IPS DF 6.9 (cell line): Measurements from ENCODE around the gene ALDH1A2.

ENCODE experiments used
- DNase-seq: peaks from one replicate; pipeline ENCODE4 v3.0.0-alpha.2; 2013; ENCODE audit warnings: low read depth, low spot score
- H3K27ac ChIP-seq: one replicate; pipeline ENCODE4 v1.5.1; 2013; ENCODE audit warnings: low read length, control low read depth
- H3K27me3 ChIP-seq: 2 replicates; pipeline ENCODE4 v1.6.1; 2013; ENCODE audit warnings: mild to moderate bottlenecking, low read length; ENCODE audit not compliant: control insufficient read depth, insufficient read depth
- H3K36me3 ChIP-seq: 2 replicates; pipeline ENCODE4 v1.6.1; 2013; ENCODE audit warnings: low read length; ENCODE audit not compliant: control insufficient read depth, insufficient read depth
- H3K4me1 ChIP-seq: 2 replicates; pipeline ENCODE4 v1.6.1; 2013; ENCODE audit warnings: low read length; ENCODE audit not compliant: control insufficient read depth, insufficient read depth
- H3K4me3 ChIP-seq: 2 replicates; pipeline ENCODE4 v1.5.1; 2013; ENCODE audit warnings: mild to moderate bottlenecking, low read length
- H3K9me3 ChIP-seq: 2 replicates; pipeline ENCODE4 v1.6.1; 2013; ENCODE audit warnings: low read length, inconsistent platforms; ENCODE audit not compliant: control insufficient read depth, insufficient read depth
- WGBS: extraction: QIAGEN DNeasy Blood & Tissue Kit; methylation state at CpG from one replicate; pipeline ENCODE4 v1.1.7; 2013; ENCODE audit warnings: mixed read lengths, missing lambda C conversion rate; ENCODE audit not compliant: insufficient read length, insufficient coverage; 5-methylcytosine and 5-hydroxymethylcytosine counted together

Gene ALDH1A2

GRCh38 chr15:57961919-57962318, 103.6 kb downstream of the ALDH1A2 start:
- Histone ChIP-seq H3K9me3 (no peaks in the 10 kb centered on the region), H3K27me3 (no peaks in the 10 kb centered on the region; the same call in 1 of the 2 replicates), H3K36me3 (no peaks in the 10 kb centered on the region), H3K27ac (no peak overlapping the region), H3K4me1 (no peaks in the 10 kb centered on the region), H3K4me3 (no peak overlapping the region)
- no peak for DNase-seq
- no CpG with 5 or more reads among the region's 4 CpGs for WGBS

DNA sequence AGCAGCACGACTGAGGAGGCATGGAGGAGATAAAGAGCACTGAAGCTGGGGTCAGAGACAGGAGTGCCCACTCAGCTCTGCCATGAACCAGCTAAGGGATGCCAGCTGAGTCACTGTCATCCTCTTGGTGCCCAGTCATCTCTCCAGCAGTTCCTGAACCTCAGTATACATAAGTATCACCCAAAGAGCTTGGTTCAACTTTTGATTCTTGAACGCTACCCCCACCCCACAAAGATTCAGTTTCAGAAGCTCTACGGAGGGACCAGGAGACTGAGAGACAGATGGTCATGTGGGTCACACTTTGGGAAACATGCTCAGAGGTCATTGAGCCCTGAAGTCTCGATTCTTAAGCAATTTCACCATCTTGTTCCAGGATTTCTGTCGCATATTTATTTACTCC, 108.4 kb downstream of the ALDH1A2 start:
- WGBS, result no CpG with 5 or more reads among the region's 5 CpGs
- DNase-seq, result no peak
- no peak overlapping the region for H3K4me3 ChIP-seq
- no peaks in the 10 kb centered on the region for H3K4me1 ChIP-seq
- no peaks in the 10 kb centered on the region; the same call in 1 of the 2 replicates for H3K27me3 ChIP-seq
- H3K9me3 ChIP-seq, result no peaks in the 10 kb centered on the region
- no peaks in the 10 kb centered on the region for H3K36me3 ChIP-seq
- no peak overlapping the region for H3K27ac ChIP-seq

DNA sequence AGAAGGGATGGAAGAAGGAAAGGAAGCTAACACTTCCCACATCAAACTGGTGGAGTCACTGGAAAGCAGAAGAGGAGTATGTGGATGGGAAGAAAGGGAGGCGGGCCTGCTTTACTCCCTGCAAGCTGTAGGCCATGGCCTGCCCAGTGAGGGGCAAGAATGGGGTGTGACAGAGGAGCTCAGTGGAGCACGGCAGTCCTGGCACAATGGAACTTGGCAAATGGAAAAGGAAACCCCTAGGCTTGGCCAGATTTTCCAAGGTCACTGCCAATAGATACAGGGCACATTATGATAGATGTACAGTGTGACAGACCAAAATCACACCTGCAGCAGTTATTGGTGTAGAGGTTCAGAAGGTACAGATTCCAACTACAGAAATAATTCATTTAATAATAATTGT, 111.6 kb downstream of the ALDH1A2 start:
- Histone ChIP-seq H3K27ac (no peak overlapping the region), H3K4me1 (no peaks in the 10 kb centered on the region; the same call in 1 of the 2 replicates), H3K36me3 (no peaks in the 10 kb centered on the region), H3K4me3 (no peak overlapping the region), H3K9me3 (no peaks in the 10 kb centered on the region), H3K27me3 (no peaks in the 10 kb centered on the region; the same call in 1 of the 2 replicates)
- WGBS, result no CpG with 5 or more reads among the region's 2 CpGs
- no peak for DNase-seq

- no peak for DNase-seq
- Histone ChIP-seq H3K4me1 (no peaks in the 10 kb centered on the region; the same call in 1 of the 2 replicates), H3K36me3 (no peaks in the 10 kb centered on the region), H3K4me3 (no peak overlapping the region), H3K27me3 (no peaks in the 10 kb centered on the region), H3K9me3 (no peaks in the 10 kb centered on the region), H3K27ac (no peak overlapping the region)
- no CpG with 5 or more reads among the region's 7 CpGs for WGBS
Measured at GRCh38 chr15:57951328-57951932, 114.1 kb downstream of the ALDH1A2 start.

GRCh38 chr15:57950381-57950946, 115.0 kb downstream of the ALDH1A2 start:
- no peak overlapping the region for H3K27ac ChIP-seq
- no peaks in the 10 kb centered on the region for H3K36me3 ChIP-seq
- WGBS, result no CpG with 5 or more reads among the region's 8 CpGs
- H3K9me3 ChIP-seq, result no peaks in the 10 kb centered on the region
- no peaks in the 10 kb centered on the region; the same call in 1 of the 2 replicates for H3K4me1 ChIP-seq
- no peak overlapping the region for H3K4me3 ChIP-seq
- no peak for DNase-seq
- no peaks in the 10 kb centered on the region for H3K27me3 ChIP-seq

DNA sequence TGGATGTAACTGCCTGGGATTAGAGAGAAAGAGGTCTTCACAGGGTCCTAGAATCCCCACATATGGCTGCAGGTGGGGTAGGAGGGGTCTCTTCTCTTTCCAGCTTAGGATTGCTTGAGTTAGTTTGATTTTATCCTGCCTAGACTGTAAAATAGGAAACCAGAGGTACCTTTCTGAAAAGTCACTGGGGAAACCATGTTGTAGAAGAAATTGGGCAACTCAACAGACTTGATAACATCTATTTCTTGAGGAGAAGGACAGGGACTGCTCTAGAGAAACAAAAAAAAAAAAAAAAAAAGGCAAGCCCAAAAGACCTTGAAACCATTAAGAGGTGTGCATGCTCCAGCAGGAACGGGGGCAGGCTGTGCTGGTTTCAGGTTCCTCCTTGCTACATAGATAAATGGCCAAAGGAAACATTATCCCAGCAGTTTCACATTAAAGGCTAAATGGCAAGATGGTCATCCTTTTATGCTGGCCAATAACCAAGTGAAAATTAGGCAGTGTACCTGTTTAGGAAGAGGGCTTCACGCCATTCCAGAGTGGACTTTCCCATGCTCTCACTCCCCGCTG, 116.1 kb downstream of the ALDH1A2 start:
- Histone ChIP-seq H3K27ac (no peak overlapping the region), H3K27me3 (no peaks in the 10 kb centered on the region), H3K36me3 (no peaks in the 10 kb centered on the region), H3K4me1 (no peaks in the 10 kb centered on the region; the same call in 1 of the 2 replicates), H3K4me3 (no peak overlapping the region), H3K9me3 (no peaks in the 10 kb centered on the region)
- WGBS, result no CpG with 5 or more reads among the region's 3 CpGs
- no peak for DNase-seq

GRCh38 chr15:57948351-57949289, 116.9 kb downstream of the ALDH1A2 start:
- H3K4me3 ChIP-seq, result no peak overlapping the region
- H3K27ac ChIP-seq, result no peak overlapping the region
- no peaks in the 10 kb centered on the region; the same call in 1 of the 2 replicates for H3K4me1 ChIP-seq
- no CpG with 5 or more reads among the region's 9 CpGs for WGBS
- H3K36me3 ChIP-seq, result no peaks in the 10 kb centered on the region
- DNase-seq, result no peak
- H3K9me3 ChIP-seq, result no peaks in the 10 kb centered on the region
- H3K27me3 ChIP-seq, result no peaks in the 10 kb centered on the region

GRCh38 chr15:57947781-57948180, 117.7 kb downstream of the ALDH1A2 start:
- no CpG with 5 or more reads among the region's 3 CpGs for WGBS
- DNase-seq, result no peak

GRCh38 chr15:57947282-57947681, 118.2 kb downstream of the ALDH1A2 start:
- H3K9me3 ChIP-seq, result no peaks in the 10 kb centered on the region
- no peak overlapping the region for H3K27ac ChIP-seq
- no peaks in the 10 kb centered on the region for H3K27me3 ChIP-seq
- H3K36me3 ChIP-seq, result no peaks in the 10 kb centered on the region
- no peak for DNase-seq
- H3K4me3 ChIP-seq, result no peak overlapping the region
- H3K4me1 ChIP-seq, result no peaks in the 10 kb centered on the region; the same call in 1 of the 2 replicates
- no CpG with 5 or more reads among the region's 4 CpGs for WGBS

More at GRCh38 chr15:57947781-57948180, 117.7 kb downstream of the ALDH1A2 start:
- H3K36me3 ChIP-seq, result no peaks in the 10 kb centered on the region
- H3K9me3 ChIP-seq, result no peaks in the 10 kb centered on the region
- H3K4me1 ChIP-seq, result no peaks in the 10 kb centered on the region; the same call in 1 of the 2 replicates
- H3K4me3 ChIP-seq, result no peak overlapping the region
- no peaks in the 10 kb centered on the region for H3K27me3 ChIP-seq
- no peak overlapping the region for H3K27ac ChIP-seq

DNA sequence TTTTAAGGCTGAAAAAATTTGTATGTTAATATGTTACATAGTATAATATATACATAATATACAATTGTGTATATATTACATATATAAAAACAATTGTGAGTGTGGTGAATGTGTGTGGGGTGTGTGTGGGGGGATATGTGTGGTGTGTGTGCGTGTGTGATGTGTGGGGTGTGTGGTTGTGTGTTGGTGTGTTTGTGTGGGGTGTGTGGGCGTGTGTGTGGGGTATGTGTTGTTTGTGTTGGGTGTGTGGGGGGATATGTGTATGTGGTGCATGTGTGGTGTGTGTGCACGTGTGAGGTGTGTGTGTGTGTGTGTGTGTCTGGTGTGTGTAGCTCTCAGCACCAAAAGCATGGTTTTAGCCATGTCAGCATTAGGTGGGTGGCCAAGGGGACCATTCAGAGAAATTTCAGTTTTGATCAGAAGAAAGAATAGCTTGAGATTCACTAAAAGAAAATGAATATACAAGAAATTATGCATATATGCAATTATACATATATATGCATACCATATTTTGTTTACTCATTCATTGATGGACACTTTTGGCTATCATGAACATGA, 118.9 kb downstream of the ALDH1A2 start:
- Histone ChIP-seq H3K4me1 (no peaks in the 10 kb centered on the region; the same call in 1 of the 2 replicates), H3K36me3 (no peaks in the 10 kb centered on the region), H3K27me3 (no peaks in the 10 kb centered on the region), H3K4me3 (no peak overlapping the region), H3K27ac (no peak overlapping the region), H3K9me3 (no peaks in the 10 kb centered on the region)
- no peak for DNase-seq
- WGBS, result 100% methylated on average over 2 of the region's 3 CpGs
